ENCODE data around the gene ISM2. TPM values are rescaled to one million over a fixed set of nuclear protein-coding genes. Genes with fewer than 3 reads are reported as not detected.

Gene ISM2
- total and polyA plus RNA-seq, 2 of the 8 experiments (the other 6 are each of a cell fraction or from before 2014, with no cell fraction given) = 0.52 to 0.79 TPM

- CTCF ChIA-PET (ENCODE audit: partially characterized antibody) = interaction anchor here (0.6 to 2.1 kb wide), 4 partner anchors 11 to 215 kb away, joined by 3 to 9 read pairs (median 3); partner anchors contain the start of gene AHSA1
- Histone ChIP-seq H3K79me2 (ENCODE audit: control insufficient read depth in 1 of 2, insufficient read depth in 2 of 2, low read length in 2 of 2) (no peaks in the 10 kb centered on the region), H3K9me3 (ENCODE audit: insufficient read depth in 2 of 2, low read depth in 1 of 2, low read length in 1 of 2) (no peaks in the 10 kb centered on the region), H4K91ac (replicated peaks; ENCODE audit: insufficient read length, low read length) (no peak overlapping the region), H3K4me3 (ENCODE audit: extremely low read depth in 1 of 4, insufficient read depth in 2 of 4, low read depth in 3 of 4, low read length in 4 of 4) (no peak overlapping the region), H3K27ac (ENCODE audit: low read depth, low read length) (no peak overlapping the region), H3K36me3 (ENCODE audit: control insufficient read depth in 2 of 4, insufficient read depth in 4 of 4, low read length in 3 of 4) (peaks cover 7 to 27% (median 18%) of the 10 kb centered on the region in 4 experiments), H4K8ac (ENCODE audit: extremely low read depth, insufficient read depth, low read length) (no peak overlapping the region), H3K4ac (replicated peaks; ENCODE audit: insufficient read length, low read depth, low read length) (no peak overlapping the region), H4K5ac (ENCODE audit: insufficient read length, low read depth, low read length) (no peak overlapping the region), H2BK5ac (ENCODE audit: low read depth, low read length) (no peak overlapping the region), H2AFZ (ENCODE audit: low read length) (no peak overlapping the region), H3K27me3 (replicated peaks in 1 of 4; ENCODE audit: control insufficient read depth in 3 of 4, extremely low read depth in 1 of 4, insufficient read depth in 3 of 4, low read length in 3 of 4) (no peaks in the 10 kb centered on the region), H3K4me1 (replicated peaks in 1 of 4; ENCODE audit: control insufficient read depth in 3 of 4, insufficient read depth in 4 of 4, low read length in 3 of 4) (no peaks in the 10 kb centered on the region), H2BK120ac (replicated peaks; ENCODE audit: low read depth, low read length) (no peak overlapping the region), H3K18ac (ENCODE audit: extremely low read depth, low read length) (no peak overlapping the region), H2AK5ac (ENCODE audit: low read depth, low read length) (no peak overlapping the region), H3K56ac (replicated peaks; ENCODE audit: insufficient read length, low read depth, low read length) (no peak overlapping the region), H2BK20ac (ENCODE audit: low read length) (no peak overlapping the region), H2BK15ac (ENCODE audit: low read length) (no peak overlapping the region), H3K4me2 (ENCODE audit: insufficient read depth in 1 of 2, low read depth in 2 of 2, low read length in 2 of 2) (no peak overlapping the region), H3K23me2 (ENCODE audit: low read depth, low read length) (no peaks in the 10 kb centered on the region), H3K9ac (replicated peaks in 1 of 4; ENCODE audit: extremely low read depth in 1 of 4, low read depth in 3 of 4, low read length in 3 of 4) (no peak overlapping the region), H3K79me1 (ENCODE audit: low read depth, low read length) (no peaks in the 10 kb centered on the region), H2BK12ac (ENCODE audit: low read depth, low read length) (no peak overlapping the region), H4K20me1 (replicated peaks in 1 of 2; ENCODE audit: control insufficient read depth in 1 of 2, insufficient read depth in 2 of 2, low read length in 2 of 2) (no peaks in the 10 kb centered on the region), H3K23ac (ENCODE audit: insufficient read length) (no peak overlapping the region), H3K14ac (ENCODE audit: insufficient read length) (no peak overlapping the region)
- FAIRE-seq (no peak), DNase-seq (ENCODE audit: low read depth in 1 of 2, low spot score in 2 of 2) (no peak)
- TF ChIP-seq GTF2F1 (IDR thresholded peaks at IDR 0.05; ENCODE audit: borderline replicate concordance, low read depth, low read length) = no peak
- no peak for TF ChIP-seq EP300 (IDR thresholded peaks at IDR 0.05; ENCODE audit: borderline replicate concordance in 1 of 2, low read depth in 2 of 2, low read length in 2 of 2)
- no peak for TF ChIP-seq YY1 (IDR thresholded peaks at IDR 0.05; ENCODE audit: low read depth, low read length)
- TF ChIP-seq, protein P1, sequence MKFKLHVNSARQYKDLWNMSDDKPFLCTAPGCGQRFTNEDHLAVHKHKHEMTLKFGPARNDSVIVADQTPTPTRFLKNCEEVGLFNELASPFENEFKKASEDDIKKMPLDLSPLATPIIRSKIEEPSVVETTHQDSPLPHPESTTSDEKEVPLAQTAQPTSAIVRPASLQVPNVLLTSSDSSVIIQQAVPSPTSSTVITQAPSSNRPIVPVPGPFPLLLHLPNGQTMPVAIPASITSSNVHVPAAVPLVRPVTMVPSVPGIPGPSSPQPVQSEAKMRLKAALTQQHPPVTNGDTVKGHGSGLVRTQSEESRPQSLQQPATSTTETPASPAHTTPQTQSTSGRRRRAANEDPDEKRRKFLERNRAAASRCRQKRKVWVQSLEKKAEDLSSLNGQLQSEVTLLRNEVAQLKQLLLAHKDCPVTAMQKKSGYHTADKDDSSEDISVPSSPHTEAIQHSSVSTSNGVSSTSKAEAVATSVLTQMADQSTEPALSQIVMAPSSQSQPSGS (IDR thresholded peaks at IDR 0.05; ENCODE audit: low read length) = no peak
- TF ChIP-seq KDM4A (IDR thresholded peaks at IDR 0.05; ENCODE audit: low read depth, low read length, severe bottlenecking) = no peak
- no peak for TF ChIP-seq FOSL1 (IDR thresholded peaks at IDR 0.05; ENCODE audit: insufficient read depth, low read depth, low read length)
- TF ChIP-seq, protein P2, sequence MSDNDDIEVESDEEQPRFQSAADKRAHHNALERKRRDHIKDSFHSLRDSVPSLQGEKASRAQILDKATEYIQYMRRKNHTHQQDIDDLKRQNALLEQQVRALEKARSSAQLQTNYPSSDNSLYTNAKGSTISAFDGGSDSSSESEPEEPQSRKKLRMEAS (IDR thresholded peaks at IDR 0.05) = no peak
- no peak for TF ChIP-seq NANOG (IDR thresholded peaks at IDR 0.05; ENCODE audit: insufficient read depth, low read depth, low read length, poor library complexity, severe bottlenecking)
- no peak for TF ChIP-seq JUN (IDR thresholded peaks at IDR 0.05; ENCODE audit: low read depth, low read length)
- TF ChIP-seq ZNF274 (IDR thresholded peaks at IDR 0.05; ENCODE audit: borderline replicate concordance, extremely low read depth, low read length) = no peak
- TF ChIP-seq RFX5 (IDR thresholded peaks at IDR 0.05; ENCODE audit: borderline replicate concordance, low read depth, low read length) = no peak
- no peak for TF ChIP-seq CTBP2 (IDR thresholded peaks at IDR 0.05; ENCODE audit: borderline replicate concordance, insufficient read depth, insufficient read length, low read length)
- TF ChIP-seq CBX5 (IDR thresholded peaks at IDR 0.05; ENCODE audit: low read depth, low read length) = no peak
- POLR2A ChIA-PET (ENCODE audit: partially characterized antibody) = no interaction called here
Measured at GRCh38 chr14:77516126-77516525, 17.5 kb upstream of the ISM2 start.

Measured in H1 (cell line).